ENCODE measurements around the gene DLG1.
A peak's percentile ranks its signal among the peaks of the same experiment; 100 is the strongest.

The DLG1 gene

DNA sequence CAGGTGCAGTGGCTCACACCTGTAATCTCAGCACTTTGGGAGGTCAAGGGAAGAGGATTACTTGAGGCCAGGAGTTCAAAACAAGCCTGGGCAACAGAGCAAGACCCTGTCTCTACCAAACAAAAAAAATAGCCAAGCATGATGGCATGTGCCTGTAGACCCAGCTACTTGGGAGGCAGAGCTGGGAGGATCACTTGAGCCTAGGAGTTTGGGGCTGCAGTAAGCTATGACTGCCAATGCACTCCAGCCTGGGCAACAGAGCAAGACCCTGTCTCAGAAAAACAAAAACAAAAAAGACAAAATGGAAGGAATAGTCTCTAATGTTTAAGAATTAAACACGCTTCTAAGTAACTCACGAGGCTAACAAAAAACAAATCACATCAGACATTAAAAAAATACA lies 106.5 kb downstream of the DLG1 start:
- no peak overlapping the region for H3K4me3 ChIP-seq (ENCODE audit: low read depth, low read length)
- DNase-seq (ENCODE audit: low read depth) = no peak
- TF ChIP-seq, protein P1, sequence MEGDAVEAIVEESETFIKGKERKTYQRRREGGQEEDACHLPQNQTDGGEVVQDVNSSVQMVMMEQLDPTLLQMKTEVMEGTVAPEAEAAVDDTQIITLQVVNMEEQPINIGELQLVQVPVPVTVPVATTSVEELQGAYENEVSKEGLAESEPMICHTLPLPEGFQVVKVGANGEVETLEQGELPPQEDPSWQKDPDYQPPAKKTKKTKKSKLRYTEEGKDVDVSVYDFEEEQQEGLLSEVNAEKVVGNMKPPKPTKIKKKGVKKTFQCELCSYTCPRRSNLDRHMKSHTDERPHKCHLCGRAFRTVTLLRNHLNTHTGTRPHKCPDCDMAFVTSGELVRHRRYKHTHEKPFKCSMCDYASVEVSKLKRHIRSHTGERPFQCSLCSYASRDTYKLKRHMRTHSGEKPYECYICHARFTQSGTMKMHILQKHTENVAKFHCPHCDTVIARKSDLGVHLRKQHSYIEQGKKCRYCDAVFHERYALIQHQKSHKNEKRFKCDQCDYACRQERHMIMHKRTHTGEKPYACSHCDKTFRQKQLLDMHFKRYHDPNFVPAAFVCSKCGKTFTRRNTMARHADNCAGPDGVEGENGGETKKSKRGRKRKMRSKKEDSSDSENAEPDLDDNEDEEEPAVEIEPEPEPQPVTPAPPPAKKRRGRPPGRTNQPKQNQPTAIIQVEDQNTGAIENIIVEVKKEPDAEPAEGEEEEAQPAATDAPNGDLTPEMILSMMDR (IDR thresholded peaks at IDR 0.05; ENCODE audit: low read depth, low read length, missing control alignments) = no peak

DNA sequence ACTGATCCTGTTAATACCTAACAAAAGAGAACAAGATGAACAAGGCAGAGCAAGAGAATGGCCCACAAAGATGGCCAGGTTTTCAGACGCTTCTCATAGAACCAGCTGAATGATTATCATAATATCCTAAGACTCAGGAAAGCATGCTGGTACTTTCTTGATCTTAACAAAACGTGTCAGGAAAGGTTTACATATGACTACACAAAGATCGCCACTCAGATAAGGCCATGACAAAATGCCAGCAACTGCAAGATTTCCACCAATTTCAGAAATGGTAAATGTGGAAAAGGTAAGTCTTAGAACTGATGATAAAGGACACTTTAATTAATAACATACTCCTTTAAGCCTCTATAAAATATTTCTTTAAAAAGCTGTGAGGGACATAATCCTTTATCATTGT lies 108.8 kb downstream of the DLG1 start:
- TF ChIP-seq, protein P1 (IDR thresholded peaks at IDR 0.05; ENCODE audit: low read depth, low read length, missing control alignments) = no peak
- no peak for DNase-seq (ENCODE audit: low read depth)
- no peak overlapping the region for H3K4me3 ChIP-seq (ENCODE audit: low read depth, low read length)

GRCh38 chr3:197188963-197189362 lies 109.4 kb downstream of the DLG1 start:
- TF ChIP-seq, protein P1 (IDR thresholded peaks at IDR 0.05; ENCODE audit: low read depth, low read length, missing control alignments) = no peak
- no peak for DNase-seq (ENCODE audit: low read depth)
- H3K4me3 ChIP-seq (ENCODE audit: low read depth, low read length) = no peak overlapping the region

GRCh38 chr3:197186887-197187588 lies 111.4 kb downstream of the DLG1 start:
- TF ChIP-seq, protein P1 (IDR thresholded peaks at IDR 0.05; ENCODE audit: low read depth, low read length, missing control alignments) = peak; percentile 70
- H3K4me3 ChIP-seq (ENCODE audit: low read depth, low read length) = no peak overlapping the region
- DNase-seq (ENCODE audit: low read depth) = peak; percentile 36

GRCh38 chr3:197183582-197183981 lies 114.8 kb downstream of the DLG1 start:
- TF ChIP-seq, protein P1 (IDR thresholded peaks at IDR 0.05; ENCODE audit: low read depth, low read length, missing control alignments) = no peak
- DNase-seq (ENCODE audit: low read depth) = peak; percentile 7
- no peak overlapping the region; the same call in 1 of the 2 replicates for H3K4me3 ChIP-seq (ENCODE audit: low read depth, low read length)

GRCh38 chr3:197181741-197182140 lies 116.7 kb downstream of the DLG1 start:
- TF ChIP-seq, protein P1 (IDR thresholded peaks at IDR 0.05; ENCODE audit: low read depth, low read length, missing control alignments) = no peak
- no peak overlapping the region for H3K4me3 ChIP-seq (ENCODE audit: low read depth, low read length)
- DNase-seq (ENCODE audit: low read depth) = no peak

DNA sequence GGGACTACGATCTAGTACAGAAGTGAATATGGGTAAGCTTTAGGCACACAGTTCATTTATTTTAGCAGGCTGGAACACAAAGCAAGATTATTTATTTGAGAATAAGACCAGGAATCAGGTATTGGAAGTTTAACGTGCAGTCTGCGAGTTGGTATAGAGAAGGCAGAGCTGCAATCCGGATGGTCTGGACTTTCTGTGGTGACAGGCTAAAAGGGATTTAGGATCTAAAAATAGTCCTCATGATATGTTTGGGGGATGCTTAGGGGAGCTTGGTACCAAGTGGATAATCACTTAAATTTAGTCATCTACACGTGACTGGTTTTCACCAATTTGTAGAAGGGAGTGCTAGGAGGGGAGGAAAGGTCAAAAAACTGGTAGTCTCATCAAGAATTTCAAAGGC lies 119.4 kb downstream of the DLG1 start:
- TF ChIP-seq, protein P1 (IDR thresholded peaks at IDR 0.05; ENCODE audit: low read depth, low read length, missing control alignments) = no peak
- no peak for DNase-seq (ENCODE audit: low read depth)
- H3K4me3 ChIP-seq (ENCODE audit: low read depth, low read length) = no peak overlapping the region

Data from GM12864 (cell line).